KG1 (cell line): ENCODE data around the gene EEA1.
A peak's percentile ranks its signal among the peaks of the same experiment; 100 is the strongest.

Experiments
- DNase-seq: peaks from one replicate; lab custom pipeline; 2025; lab: John Stamatoyannopoulos, UW

Gene EEA1

GRCh38 chr12:92938018-92938417 lies 8.9 kb upstream of the EEA1 start:
- no peak for DNase-seq

GRCh38 chr12:92933606-92934005 lies 4.5 kb upstream of the EEA1 start:
- DNase-seq: no peak

- no peak for DNase-seq
These were observed 1.3 kb upstream of the EEA1 start for GRCh38 chr12:92930421-92930820.

DNA sequence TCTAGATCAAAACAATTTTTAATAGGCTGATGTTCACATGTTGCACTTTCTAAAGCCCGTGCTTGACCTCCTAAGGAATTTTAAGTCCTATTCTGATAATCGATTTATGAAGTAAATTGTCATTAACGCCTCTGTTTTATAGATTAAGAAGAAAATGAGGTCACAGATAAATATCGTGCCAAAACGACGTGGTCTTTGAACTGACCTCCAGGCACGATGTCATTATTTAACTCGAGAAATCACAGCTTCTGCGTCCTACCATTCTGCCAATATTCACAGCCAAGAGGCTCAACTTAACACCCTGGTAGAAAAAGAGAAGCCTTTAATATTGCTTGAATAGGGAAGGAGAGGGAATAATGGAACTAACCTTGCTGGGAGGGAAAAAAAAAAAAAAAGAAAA lies 888 bp upstream of the EEA1 start:
- DNase-seq: peak; percentile 64

DNA sequence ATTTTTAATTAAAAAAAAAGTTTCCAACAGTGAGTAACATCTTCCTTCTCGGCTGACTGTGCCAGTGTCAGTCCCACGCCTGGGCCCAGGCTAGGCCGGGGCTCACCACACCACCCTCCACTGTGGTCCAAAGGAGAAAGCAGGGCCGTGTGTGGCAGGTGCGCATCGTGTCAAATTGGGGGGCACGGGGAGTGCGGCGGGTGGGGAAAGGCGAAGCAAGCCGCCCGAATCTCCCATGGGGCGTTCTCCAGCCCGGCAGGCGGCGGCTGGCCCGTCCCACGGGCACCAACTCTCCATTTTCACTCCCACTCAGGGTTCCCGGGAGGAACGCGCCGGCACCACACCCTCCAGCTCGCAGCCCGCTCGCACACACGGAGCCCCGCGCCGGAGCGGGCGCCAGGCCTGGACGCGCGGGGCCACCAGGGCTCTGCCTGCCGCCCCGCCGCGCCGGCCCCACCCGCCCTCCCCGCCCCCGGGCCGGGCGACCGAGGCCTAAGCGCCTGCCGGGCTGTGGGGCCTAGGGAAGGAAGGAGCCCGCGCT lies 604 bp downstream of the EEA1 start:
- no peak for DNase-seq

DNA sequence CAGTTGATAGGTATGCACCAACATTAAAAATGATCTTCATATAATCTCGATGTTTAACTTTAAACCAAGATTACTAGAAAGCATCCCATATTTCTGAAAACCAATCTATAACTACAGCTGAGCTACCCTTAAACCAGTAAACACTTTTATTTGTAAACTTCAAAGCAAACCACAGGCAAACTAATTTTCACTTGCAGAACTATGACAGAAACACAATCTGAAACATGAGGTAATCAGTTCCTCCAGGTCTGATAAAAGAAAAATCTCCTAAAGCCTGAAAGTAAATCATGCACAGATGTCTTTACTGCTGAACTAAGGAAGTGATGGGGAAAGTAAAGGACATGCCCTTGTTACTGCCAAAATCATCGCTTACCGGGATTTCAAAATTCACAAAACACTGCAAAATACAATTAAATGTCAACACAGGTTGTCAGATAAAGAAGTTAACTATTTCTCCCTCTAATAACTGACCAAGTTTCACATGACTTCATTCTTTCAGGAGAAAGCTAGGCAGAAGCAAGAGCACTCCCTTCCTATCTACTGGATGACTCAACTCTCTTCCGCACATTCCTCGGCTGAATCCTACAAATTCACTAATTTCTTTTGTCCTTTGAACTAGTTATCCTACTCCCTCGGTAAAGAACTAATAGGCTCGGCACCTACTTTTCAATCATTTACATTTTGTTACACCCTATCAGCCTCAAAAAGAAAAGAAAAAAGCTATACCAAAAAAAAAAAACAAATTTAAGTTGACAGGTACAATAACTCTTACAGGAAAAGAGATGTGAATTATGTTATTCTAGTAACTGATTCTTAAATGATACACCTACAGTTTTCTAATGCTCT lies 1.4 kb downstream of the EEA1 start:
- DNase-seq: no peak

- DNase-seq: no peak
These were observed 2.0 kb downstream of the EEA1 start for GRCh38 chr12:92927055-92927435.

GRCh38 chr12:92926549-92926948 lies 2.5 kb downstream of the EEA1 start:
- DNase-seq: no peak

GRCh38 chr12:92921877-92922276 lies 7.2 kb downstream of the EEA1 start:
- DNase-seq: no peak

GRCh38 chr12:92915365-92915764 lies 13.7 kb downstream of the EEA1 start:
- no peak for DNase-seq

- DNase-seq: no peak
These were observed 14.9 kb downstream of the EEA1 start for GRCh38 chr12:92914170-92914569.

- no peak for DNase-seq
These were observed 16.4 kb downstream of the EEA1 start for GRCh38 chr12:92912672-92913071.

GRCh38 chr12:92912052-92912451 lies 17.0 kb downstream of the EEA1 start:
- no peak for DNase-seq

DNA sequence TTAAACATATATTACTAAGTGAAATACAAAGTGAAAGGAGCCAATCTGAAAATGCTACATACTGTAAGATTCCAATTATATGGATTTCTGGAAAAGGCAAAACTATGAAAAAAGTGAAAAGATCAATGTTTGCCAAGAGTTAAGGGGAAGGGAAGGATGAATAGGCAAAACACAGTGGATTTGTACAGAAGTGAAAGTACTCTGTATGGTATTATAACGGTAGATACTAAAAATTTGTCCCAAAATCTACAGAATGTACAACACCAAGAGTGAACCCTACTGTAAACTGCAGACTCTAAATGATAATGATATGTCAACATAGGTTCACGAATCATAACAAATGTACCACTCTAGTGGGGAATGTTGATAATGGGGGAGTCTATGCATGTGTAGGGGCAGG lies 17.8 kb downstream of the EEA1 start:
- no peak for DNase-seq

DNA sequence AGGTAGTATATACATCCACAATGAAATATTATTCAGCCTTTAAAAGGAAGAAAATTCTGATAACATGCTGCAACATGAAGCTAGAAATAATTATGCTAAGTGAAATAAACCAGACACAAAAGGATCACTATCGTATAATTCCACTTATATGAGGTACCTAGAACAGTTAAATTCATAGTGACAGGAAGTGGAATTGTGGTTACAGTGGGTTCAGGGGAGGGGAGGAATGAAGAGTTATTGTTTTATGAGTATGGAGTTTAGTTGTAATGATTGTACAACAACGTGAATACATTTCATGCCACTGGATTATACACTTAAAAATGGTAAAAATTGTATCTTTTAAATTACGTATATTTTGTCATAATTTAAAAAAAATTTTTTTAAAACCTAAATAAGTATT lies 21.0 kb downstream of the EEA1 start:
- no peak for DNase-seq

GRCh38 chr12:92905811-92906554 lies 23.1 kb downstream of the EEA1 start:
- no peak for DNase-seq

DNA sequence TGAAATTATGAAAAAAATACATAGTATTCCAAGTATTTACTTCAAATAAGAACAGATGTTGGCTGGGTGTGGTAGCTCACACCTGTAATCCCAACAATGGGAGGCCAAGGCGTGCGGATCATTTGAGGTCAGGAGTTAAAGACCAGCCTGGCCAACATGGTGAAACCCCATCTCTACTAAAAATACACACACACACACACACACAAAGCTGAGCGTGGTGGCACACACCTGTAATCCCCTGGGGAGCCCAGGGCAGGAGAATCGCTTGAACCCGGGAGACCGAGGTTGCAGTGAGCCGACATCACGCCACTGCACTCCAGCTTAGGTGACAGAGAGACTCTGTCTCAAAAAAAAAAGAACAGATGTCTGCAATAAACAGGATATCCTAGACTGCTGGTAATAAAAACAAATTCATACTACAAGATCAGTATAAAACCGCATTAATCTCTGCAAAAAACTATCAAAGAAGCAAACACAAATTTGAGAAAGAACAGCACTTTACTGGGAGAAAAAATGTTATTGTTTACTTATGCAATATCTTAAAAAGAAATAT lies 23.8 kb downstream of the EEA1 start:
- DNase-seq: no peak

- DNase-seq: no peak
These were observed 28.2 kb downstream of the EEA1 start for GRCh38 chr12:92900941-92901340.

GRCh38 chr12:92899386-92900001 lies 29.6 kb downstream of the EEA1 start:
- no peak for DNase-seq

GRCh38 chr12:92898755-92899154 lies 30.3 kb downstream of the EEA1 start:
- no peak for DNase-seq

DNA sequence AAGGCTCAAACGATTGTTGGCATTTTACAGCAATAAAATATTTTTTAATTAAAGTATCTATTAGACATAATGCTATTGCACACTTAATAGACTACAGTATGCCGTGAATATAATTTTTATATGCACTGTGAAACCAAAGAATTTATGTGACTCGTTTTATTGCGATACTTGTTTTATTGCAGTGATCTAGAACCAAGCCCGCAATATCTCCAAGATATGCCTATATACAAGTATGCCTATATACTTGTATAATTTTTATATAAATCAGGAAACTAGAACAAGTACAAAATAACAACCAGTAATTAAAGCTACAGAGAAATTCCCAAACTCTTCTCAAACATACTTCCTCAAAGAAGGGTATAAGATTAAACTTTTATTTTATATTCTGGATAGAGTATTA lies 31.3 kb downstream of the EEA1 start:
- DNase-seq: no peak

DNA sequence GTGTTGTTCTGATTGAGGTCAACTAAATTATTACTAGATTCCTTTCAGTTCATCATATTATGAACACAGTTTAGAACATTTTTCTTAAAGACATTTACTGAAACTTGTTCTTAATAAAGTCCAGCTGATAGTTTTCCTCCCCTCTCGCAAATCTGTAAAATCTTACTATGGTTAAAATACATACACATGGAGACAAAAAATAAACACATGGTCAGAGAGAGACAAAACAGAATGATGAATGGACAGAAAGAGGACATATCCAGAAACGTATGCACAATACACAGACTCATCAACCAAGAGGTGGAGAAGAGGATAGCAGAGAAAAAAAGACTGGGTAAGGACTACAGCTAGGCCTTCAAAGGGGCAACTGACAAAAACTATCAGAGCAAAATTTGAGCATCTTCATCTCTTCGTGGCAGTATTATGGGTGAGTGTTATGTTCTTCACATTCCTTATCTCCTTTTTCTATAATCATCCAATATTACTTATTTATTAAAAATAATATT lies 38.4 kb downstream of the EEA1 start:
- DNase-seq: no peak
